ENCODE measurements around the gene SH2B2. TPM values are rescaled to one million over a fixed set of nuclear protein-coding genes. Genes with fewer than 3 reads are reported as not detected.

SH2B2 gene
- total and polyA plus RNA-seq, 2 donors (not counting 1 experiment from before 2014, with no cell fraction given) = 0.18 to 2.0 TPM

DNA sequence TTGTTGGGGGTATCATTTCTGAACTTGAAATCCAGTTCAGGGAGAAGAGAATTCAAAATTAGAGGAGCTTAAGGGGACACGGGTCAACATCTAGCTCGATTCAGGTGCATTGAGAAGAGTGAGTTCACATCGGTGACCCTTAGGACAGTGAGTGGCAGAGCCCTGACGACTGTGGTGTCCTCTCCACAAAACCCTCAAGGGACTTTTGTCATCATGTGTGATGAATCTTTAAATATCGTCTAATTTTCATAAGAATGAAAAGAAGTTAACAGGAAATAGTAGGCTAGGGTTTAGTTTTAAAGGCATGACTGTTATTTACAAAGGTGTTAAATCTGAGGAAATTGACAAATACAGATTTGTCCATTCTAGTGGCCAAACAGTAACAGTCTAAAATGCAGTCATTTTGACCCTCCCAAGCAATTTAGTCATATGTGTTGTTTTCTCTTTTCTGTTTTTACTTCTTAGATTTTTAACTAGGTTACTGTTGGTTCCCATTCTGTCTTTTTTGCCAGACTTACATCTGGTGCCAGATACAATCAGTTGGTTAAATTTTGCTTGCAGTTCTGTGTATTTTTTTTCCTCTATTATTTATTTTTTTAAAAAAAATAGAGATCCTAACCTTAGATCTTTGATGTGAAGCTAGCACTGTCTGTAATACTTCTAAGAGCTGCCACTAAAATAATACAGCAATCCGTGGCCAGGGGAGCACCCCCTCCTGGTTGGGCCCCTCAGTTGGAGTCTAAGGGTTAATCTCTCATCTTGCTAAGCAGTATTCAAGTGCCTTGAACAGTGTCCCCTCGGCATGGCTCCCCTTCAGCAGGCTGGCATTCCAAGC lies 34.9 kb upstream of the SH2B2 start:
- H2AFZ ChIP-seq (ENCODE audit: low read length) = no peak overlapping the region
- H3K4me1 ChIP-seq (ENCODE audit: control insufficient read depth, extremely low read depth, insufficient read depth, low read length) = no peaks in the 10 kb centered on the region
- H3K9ac ChIP-seq (ENCODE audit: insufficient read depth, low read length) = no peak overlapping the region
- no peaks in the 10 kb centered on the region for H3K79me2 ChIP-seq (ENCODE audit: control insufficient read depth, insufficient read depth, low read length)
- H3K9me3 ChIP-seq (ENCODE audit: control insufficient read depth, insufficient read depth, low read depth, low read length) = no peaks in the 10 kb centered on the region
- no peaks in the 10 kb centered on the region for H4K20me1 ChIP-seq (ENCODE audit: control insufficient read depth, extremely low read depth, insufficient read depth, low read length)
- DNase-seq (ENCODE audit: low read depth in 2 of 2) = no peak
- TF ChIP-seq, protein P1, sequence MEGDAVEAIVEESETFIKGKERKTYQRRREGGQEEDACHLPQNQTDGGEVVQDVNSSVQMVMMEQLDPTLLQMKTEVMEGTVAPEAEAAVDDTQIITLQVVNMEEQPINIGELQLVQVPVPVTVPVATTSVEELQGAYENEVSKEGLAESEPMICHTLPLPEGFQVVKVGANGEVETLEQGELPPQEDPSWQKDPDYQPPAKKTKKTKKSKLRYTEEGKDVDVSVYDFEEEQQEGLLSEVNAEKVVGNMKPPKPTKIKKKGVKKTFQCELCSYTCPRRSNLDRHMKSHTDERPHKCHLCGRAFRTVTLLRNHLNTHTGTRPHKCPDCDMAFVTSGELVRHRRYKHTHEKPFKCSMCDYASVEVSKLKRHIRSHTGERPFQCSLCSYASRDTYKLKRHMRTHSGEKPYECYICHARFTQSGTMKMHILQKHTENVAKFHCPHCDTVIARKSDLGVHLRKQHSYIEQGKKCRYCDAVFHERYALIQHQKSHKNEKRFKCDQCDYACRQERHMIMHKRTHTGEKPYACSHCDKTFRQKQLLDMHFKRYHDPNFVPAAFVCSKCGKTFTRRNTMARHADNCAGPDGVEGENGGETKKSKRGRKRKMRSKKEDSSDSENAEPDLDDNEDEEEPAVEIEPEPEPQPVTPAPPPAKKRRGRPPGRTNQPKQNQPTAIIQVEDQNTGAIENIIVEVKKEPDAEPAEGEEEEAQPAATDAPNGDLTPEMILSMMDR (conservative IDR thresholded peaks at IDR 0.05 in 1 of 2, IDR thresholded peaks at IDR 0.05 in 1 of 2; ENCODE audit: low read depth in 1 of 2, low read length in 2 of 2) = no peak
- TF ChIP-seq EZH2 (IDR thresholded peaks at IDR 0.05; ENCODE audit: low read length, missing control alignments) = no peak
- H3K4me3 ChIP-seq (replicated peaks in 1 of 4; ENCODE audit: control extremely low read depth in 1 of 4, insufficient read depth in 1 of 4, low read depth in 3 of 4, low read length in 4 of 4) = no peak overlapping the region
- H3K27me3 ChIP-seq (ENCODE audit: control insufficient read depth, insufficient read depth, low read length) = no peaks in the 10 kb centered on the region
- no peak overlapping the region for H3K4me2 ChIP-seq (ENCODE audit: extremely low read depth, insufficient read depth, low read length)
- H3K36me3 ChIP-seq (ENCODE audit: control insufficient read depth, insufficient read depth, low read length) = no peaks in the 10 kb centered on the region
- no peak overlapping the region for H3K27ac ChIP-seq (ENCODE audit: insufficient read depth, low read length)

DNA sequence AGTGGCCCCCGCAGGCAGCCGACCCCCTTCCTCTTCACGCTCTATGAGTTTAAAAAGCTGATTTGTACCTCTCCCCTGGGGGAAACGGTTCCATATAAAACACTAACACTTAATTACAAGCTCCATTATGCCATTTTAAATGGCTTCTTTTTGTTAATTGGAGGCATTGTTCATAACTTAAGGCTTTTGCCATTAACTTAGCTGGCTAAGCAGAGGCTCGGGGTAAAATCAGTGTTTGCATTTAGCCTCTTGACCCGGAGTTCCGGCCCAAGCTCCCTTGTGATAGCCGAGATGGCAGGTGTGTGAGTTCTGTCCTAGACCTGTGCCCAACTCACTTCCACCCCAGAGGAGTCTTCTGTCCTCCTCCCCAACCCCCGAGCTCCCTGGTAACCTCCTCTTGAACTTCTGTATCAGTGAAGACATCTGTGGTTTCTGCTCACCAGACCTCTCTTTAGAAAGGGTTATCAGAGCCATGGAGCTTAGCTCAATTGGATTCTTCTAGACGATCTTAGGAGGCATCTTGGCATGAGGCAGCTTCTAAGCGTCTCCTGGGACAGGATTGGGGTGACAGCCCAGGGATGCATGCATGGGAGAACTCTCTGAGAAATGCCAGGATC lies 34.2 kb upstream of the SH2B2 start:
- no peak overlapping the region for H3K9ac ChIP-seq (ENCODE audit: insufficient read depth, low read length)
- no peak for DNase-seq (ENCODE audit: low read depth in 2 of 2)
- no peak overlapping the region for H3K4me3 ChIP-seq (replicated peaks in 1 of 4; ENCODE audit: control extremely low read depth in 1 of 4, insufficient read depth in 1 of 4, low read depth in 3 of 4, low read length in 4 of 4)
- H3K9me3 ChIP-seq (ENCODE audit: control insufficient read depth, insufficient read depth, low read depth, low read length) = no peaks in the 10 kb centered on the region
- H3K27ac ChIP-seq (ENCODE audit: insufficient read depth, low read length) = no peak overlapping the region
- H3K4me2 ChIP-seq (ENCODE audit: extremely low read depth, insufficient read depth, low read length) = no peak overlapping the region
- H3K79me2 ChIP-seq (ENCODE audit: control insufficient read depth, insufficient read depth, low read length) = no peaks in the 10 kb centered on the region
- no peaks in the 10 kb centered on the region for H3K27me3 ChIP-seq (ENCODE audit: control insufficient read depth, insufficient read depth, low read length)
- no peaks in the 10 kb centered on the region for H4K20me1 ChIP-seq (ENCODE audit: control insufficient read depth, extremely low read depth, insufficient read depth, low read length)
- no peak overlapping the region for H2AFZ ChIP-seq (ENCODE audit: low read length)
- no peaks in the 10 kb centered on the region for H3K4me1 ChIP-seq (ENCODE audit: control insufficient read depth, extremely low read depth, insufficient read depth, low read length)
- TF ChIP-seq, protein P1 (conservative IDR thresholded peaks at IDR 0.05 in 1 of 2, IDR thresholded peaks at IDR 0.05 in 1 of 2; ENCODE audit: low read depth in 1 of 2, low read length in 2 of 2) = no peak
- no peak for TF ChIP-seq EZH2 (IDR thresholded peaks at IDR 0.05; ENCODE audit: low read length, missing control alignments)
- no peaks in the 10 kb centered on the region for H3K36me3 ChIP-seq (ENCODE audit: control insufficient read depth, insufficient read depth, low read length)

DNA sequence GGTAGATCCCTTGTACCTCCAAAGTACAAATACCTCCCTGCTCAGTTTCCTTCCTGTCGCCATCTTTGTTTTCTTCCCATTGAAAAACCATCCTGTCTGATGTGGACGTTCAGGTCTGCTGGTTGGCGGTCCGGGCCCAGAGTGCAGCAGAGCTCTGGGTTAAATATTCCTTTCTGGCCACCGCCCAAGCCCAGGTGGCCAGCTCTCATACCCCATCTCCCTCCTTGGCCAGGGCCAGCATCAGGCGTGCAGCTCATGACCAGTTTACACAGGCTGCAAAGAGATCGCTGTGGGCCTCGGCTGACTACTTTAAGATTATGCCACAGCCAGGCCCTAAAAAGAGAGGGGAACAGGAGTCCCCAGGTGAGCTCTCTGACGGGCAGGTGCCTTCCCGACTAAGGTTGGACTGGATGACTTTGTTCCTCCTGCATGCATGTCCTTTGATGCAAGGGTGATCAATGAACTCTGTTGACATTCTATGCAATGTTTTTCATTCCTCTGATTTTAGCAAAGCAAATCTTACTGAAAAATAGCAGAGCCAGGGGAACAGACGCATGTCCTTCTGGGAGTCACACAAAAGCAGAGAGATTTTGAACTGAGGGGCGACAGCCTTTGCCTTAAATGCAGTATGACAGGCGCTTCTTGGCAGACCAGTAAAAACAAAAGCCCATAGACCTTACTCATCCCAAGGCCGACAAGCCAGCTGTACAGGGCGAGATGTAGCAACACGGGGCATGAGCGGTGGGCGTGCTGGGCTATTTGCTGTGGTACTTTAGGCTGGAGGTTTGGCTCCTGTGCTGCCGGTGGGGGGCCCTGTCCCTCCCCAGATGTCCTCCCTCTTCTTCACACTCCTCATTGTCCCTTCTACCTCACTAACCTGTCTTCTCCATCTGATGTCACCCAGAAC lies 33.3 kb upstream of the SH2B2 start:
- Histone ChIP-seq H3K79me2 (ENCODE audit: control insufficient read depth, insufficient read depth, low read length) (no peaks in the 10 kb centered on the region), H4K20me1 (ENCODE audit: control insufficient read depth, extremely low read depth, insufficient read depth, low read length) (no peaks in the 10 kb centered on the region), H3K9ac (ENCODE audit: insufficient read depth, low read length) (no peak overlapping the region), H2AFZ (ENCODE audit: low read length) (no peak overlapping the region), H3K4me2 (ENCODE audit: extremely low read depth, insufficient read depth, low read length) (no peak overlapping the region), H3K27ac (ENCODE audit: insufficient read depth, low read length) (no peak overlapping the region), H3K4me1 (ENCODE audit: control insufficient read depth, extremely low read depth, insufficient read depth, low read length) (no peaks in the 10 kb centered on the region), H3K36me3 (ENCODE audit: control insufficient read depth, insufficient read depth, low read length) (no peaks in the 10 kb centered on the region), H3K27me3 (ENCODE audit: control insufficient read depth, insufficient read depth, low read length) (no peaks in the 10 kb centered on the region), H3K4me3 (replicated peaks in 1 of 4; ENCODE audit: control extremely low read depth in 1 of 4, insufficient read depth in 1 of 4, low read depth in 3 of 4, low read length in 4 of 4) (no peak overlapping the region), H3K9me3 (ENCODE audit: control insufficient read depth, insufficient read depth, low read depth, low read length) (no peaks in the 10 kb centered on the region)
- no peak for TF ChIP-seq EZH2 (IDR thresholded peaks at IDR 0.05; ENCODE audit: low read length, missing control alignments)
- TF ChIP-seq, protein P1 (conservative IDR thresholded peaks at IDR 0.05 in 1 of 2, IDR thresholded peaks at IDR 0.05 in 1 of 2; ENCODE audit: low read depth in 1 of 2, low read length in 2 of 2) = no peak
- DNase-seq (ENCODE audit: low read depth in 2 of 2) = no peak

Measured in fibroblast of lung (primary cell).